Progenitor cell of endocrine pancreas (in vitro differentiated cells): ENCODE data around the gene HOXD12. TPM values are rescaled to one million over a fixed set of nuclear protein-coding genes. Genes with fewer than 3 reads are reported as not detected.
A peak's percentile ranks its signal among the peaks of the same experiment; 100 is the strongest.

Experiments used
- DNase-seq: peaks from one replicate; pipeline ENCODE4 v3.0.0; 2021; ENCODE audit warnings: low spot score; ENCODE audit not compliant: unreplicated experiment
- H3K27ac Mint-ChIP-seq: 2 replicates; pipeline ENCODE4 v1.8.0; 2021; ENCODE audit warnings: mild to moderate bottlenecking, moderate library complexity, mixed read lengths
- H3K27me3 Mint-ChIP-seq: 2 replicates; pipeline ENCODE4 v1.8.0; 2021; ENCODE audit warnings: mixed read lengths
- H3K36me3 Mint-ChIP-seq: 2 replicates; pipeline ENCODE4 v1.8.0; 2022; ENCODE audit warnings: mixed read lengths; ENCODE audit not compliant: insufficient read depth
- H3K4me1 Mint-ChIP-seq: 2 replicates; pipeline ENCODE4 v1.8.0; 2021; ENCODE audit warnings: low read depth, mixed read lengths
- H3K4me3 Mint-ChIP-seq: 2 replicates; pipeline ENCODE4 v1.8.0; 2021; ENCODE audit warnings: low read depth, mild to moderate bottlenecking, moderate library complexity, mixed read lengths
- H3K9me3 Mint-ChIP-seq: 2 replicates; pipeline ENCODE4 v1.8.0; 2021; ENCODE audit warnings: low read depth, mixed read lengths
- CTCF ChIP-seq: fragments of 200-600 bp; sonication (generic); IDR thresholded peaks from one replicate; pipeline ENCODE4 v1.5.0; 2021; ENCODE audit warnings: antibody characterized with exemption, mild to moderate bottlenecking; ENCODE audit not compliant: unreplicated experiment
- total RNA-seq: library from RNA; stranded (reverse); gene quantifications from 2 replicates; pipeline ENCODE4 v1.2.1, GENCODE V29; 2021

HOXD12 gene
- total RNA-seq, 1 donor from 2014 or later = not detected

GRCh38 chr2:176112375-176113302 is 13.0 kb downstream of the HOXD12 start:
- no peak overlapping the region for H3K27ac Mint-ChIP-seq
- no peaks in the 10 kb centered on the region for H3K9me3 Mint-ChIP-seq
- H3K4me1 Mint-ChIP-seq = no peaks in the 10 kb centered on the region
- H3K4me3 Mint-ChIP-seq = no peak overlapping the region
- H3K36me3 Mint-ChIP-seq = no peaks in the 10 kb centered on the region
- DNase-seq = no peak
- TF ChIP-seq CTCF = no peak
- H3K27me3 Mint-ChIP-seq = peaks cover 95% of the 10 kb centered on the region

GRCh38 chr2:176114120-176114929 is 14.7 kb downstream of the HOXD12 start:
- Mint-ChIP-seq H3K4me3 (no peak overlapping the region), H3K27me3 (peaks cover 99% of the 10 kb centered on the region), H3K9me3 (no peaks in the 10 kb centered on the region), H3K27ac (no peak overlapping the region), H3K4me1 (no peaks in the 10 kb centered on the region), H3K36me3 (no peaks in the 10 kb centered on the region)
- no peak for DNase-seq
- TF ChIP-seq CTCF = no peak

DNA sequence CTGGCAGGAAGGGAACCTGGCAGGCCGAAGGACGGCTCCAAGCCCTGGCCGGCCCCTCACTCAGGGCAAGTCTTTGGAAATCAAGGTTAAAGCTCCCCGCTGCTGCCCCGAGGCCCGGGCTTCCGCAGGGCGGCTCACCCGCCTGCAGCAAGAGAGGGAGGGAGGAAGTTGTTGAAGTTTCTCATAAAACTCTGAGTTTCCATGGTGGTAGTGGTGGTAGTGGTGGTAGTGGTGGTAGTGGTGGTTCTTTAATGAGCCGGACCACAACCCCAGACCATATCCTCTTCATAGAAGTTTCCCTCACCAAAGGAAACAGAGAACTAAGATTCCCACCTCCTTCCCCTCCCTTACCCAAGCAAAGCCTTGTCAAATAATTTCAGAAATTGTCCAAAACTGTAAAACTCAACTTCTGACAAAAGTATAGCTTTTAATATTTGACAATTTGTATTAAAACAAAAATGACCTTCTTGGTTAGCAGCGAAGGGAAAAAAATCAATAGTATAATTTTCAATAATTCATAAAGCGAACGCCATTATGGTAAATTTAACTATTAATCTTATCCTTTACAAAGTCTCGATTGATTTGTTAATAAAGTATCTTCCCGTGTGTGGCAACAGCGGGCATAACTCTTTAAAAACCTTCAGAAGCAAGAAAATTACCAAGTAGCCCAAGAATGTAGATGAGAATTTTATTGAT is 15.5 kb downstream of the HOXD12 start:
- Mint-ChIP-seq H3K4me1 (no peaks in the 10 kb centered on the region), H3K27me3 (peaks cover 99% of the 10 kb centered on the region), H3K36me3 (no peaks in the 10 kb centered on the region), H3K9me3 (no peaks in the 10 kb centered on the region), H3K4me3 (no peak overlapping the region), H3K27ac (no peak overlapping the region)
- DNase-seq = no peak
- TF ChIP-seq CTCF = no peak

- TF ChIP-seq CTCF = peak; percentile 33
- no peak within 1 kb of the TSS for H3K4me3 Mint-ChIP-seq
Observed at GRCh38 chr2:176115883-176116813, 16.6 kb downstream of the HOXD12 start, which contains the start of gene HOXD10. HOXD10 (plus strand) TSS chr2:176116778; CDS start chr2:176116834, 56 bp downstream.

More at GRCh38 chr2:176115883-176116813, 16.6 kb downstream of the HOXD12 start, which contains the start of gene HOXD10:
- DNase-seq = no peak
- no peaks in the 10 kb centered on the region for H3K9me3 Mint-ChIP-seq
- H3K36me3 Mint-ChIP-seq = no peaks in the 10 kb centered on the region
- H3K27me3 Mint-ChIP-seq = peaks cover 99% of the 10 kb centered on the region
- no peaks in the 10 kb centered on the region for H3K4me1 Mint-ChIP-seq
- no peak within 1 kb of the TSS for H3K27ac Mint-ChIP-seq
